Measurements from ENCODE around the gene ASAP2.
A peak's percentile ranks its signal among the peaks of the same experiment; 100 is the strongest.

Gene ASAP2

DNA sequence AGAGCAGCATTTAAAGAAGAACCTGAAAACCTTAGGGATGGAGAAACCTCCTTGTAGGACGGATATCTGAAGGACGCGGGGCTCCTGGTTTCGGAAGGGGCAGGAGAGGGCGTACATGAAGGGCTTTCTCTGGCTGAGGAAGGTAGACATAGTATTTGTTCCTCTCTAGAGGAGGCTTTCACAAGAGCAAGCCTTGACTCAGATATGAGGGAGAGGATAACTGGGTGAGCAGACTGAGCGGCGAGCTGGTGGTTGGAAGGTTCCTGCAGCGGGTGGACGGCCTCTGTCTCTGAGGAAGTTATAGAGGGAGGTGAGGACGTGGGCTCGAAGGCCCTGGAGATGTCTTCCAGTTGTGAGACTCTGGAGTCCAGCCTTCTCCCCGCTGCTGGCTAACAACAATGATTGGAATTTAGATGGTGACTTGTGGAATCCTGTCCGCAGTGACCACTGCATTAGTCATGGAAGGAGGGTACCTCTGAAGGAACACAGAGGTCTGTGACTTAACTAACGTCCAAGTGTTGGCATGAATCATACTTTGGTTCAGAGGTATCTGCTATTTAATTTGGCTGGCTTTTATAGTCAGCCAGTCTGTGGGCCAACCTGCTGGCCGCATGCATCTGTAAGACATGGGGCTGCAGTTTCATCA, 80.9 kb downstream of the ASAP2 start:
- Histone ChIP-seq H3K9me3 (ENCODE audit: control insufficient read depth in 2 of 2, low read length in 2 of 2) (no peaks in the 10 kb centered on the region), H3K27ac (ENCODE audit: low read length) (no peak overlapping the region), H3K36me3 (ENCODE audit: control insufficient read depth in 2 of 2, insufficient read depth in 2 of 2, low read length in 2 of 2) (no peaks in the 10 kb centered on the region), H3K27me3 (ENCODE audit: control insufficient read depth in 1 of 2, insufficient read depth in 2 of 2, low read length in 2 of 2) (no peaks in the 10 kb centered on the region), H3K9ac (ENCODE audit: low read length in 2 of 2) (no peak overlapping the region), H3K4me1 (ENCODE audit: control insufficient read depth, insufficient read depth, low read length) (peaks cover 8% of the 10 kb centered on the region), H3K4me3 (ENCODE audit: low read length in 2 of 2) (no peak overlapping the region)

DNA sequence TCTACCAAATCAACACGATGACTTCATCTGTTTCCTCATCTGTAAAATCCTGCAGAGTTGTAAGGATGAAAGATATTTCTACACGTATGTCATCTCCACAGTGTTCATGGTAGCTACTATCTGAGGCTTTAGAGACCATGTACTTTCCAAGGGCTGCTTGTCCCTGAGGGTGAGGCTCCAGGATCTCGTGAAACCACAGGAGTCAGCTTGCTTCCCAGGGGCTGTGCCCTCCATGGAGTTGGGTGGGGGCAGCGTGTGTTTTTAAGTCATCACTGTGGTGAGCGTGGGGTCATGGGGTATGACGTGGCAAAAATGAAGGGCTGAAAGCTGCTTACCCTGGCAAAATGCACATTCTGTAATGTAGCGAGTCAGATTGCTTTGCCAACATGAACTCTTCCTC, 81.6 kb downstream of the ASAP2 start:
- Histone ChIP-seq H3K4me1 (ENCODE audit: control insufficient read depth, insufficient read depth, low read length) (peaks cover 8% of the 10 kb centered on the region), H3K27ac (ENCODE audit: low read length) (no peak overlapping the region)

DNA sequence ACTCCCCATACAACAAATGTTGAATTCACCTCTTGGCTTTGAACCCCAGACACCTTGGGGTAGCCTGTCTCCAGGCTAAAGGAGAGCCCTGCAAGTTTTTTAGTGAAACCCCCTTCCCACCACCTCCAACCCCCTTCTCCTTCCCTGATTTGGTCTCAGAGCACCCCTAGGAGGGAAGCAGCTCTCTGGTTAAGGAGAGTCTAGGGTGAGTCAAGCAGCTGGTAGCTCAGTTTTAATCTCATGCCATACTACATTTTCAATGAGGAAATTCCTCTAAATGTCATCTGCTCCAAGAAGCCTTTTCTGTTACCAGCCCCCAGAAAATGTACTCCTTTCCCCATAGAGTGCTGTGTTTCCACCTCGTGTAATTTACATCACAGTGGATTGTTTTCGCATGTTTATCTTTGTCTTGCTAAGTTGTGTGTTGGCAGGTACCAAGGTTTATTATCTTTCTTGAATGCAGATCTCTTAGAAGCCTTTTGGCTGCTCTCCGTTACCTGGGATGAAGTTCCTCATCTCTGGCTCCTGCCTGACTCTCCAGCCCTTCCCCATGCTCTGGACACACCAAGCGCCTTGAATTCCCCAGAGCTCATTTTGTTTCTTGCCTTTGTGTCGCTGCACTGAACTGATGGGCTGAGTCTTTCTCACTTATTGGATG, 82.2 kb downstream of the ASAP2 start:
- Histone ChIP-seq H3K27ac (ENCODE audit: low read length) (no peak overlapping the region), H3K4me3 (ENCODE audit: low read length in 2 of 2) (no peak overlapping the region), H3K9ac (ENCODE audit: low read length in 2 of 2) (no peak overlapping the region)

More for the DNA sequence above, 81.6 kb downstream of the ASAP2 start:
- no peaks in the 10 kb centered on the region for H3K9me3 ChIP-seq (ENCODE audit: control insufficient read depth in 2 of 2, low read length in 2 of 2)
- H3K9ac ChIP-seq (ENCODE audit: low read length in 2 of 2) = no peak overlapping the region
- no peak overlapping the region for H3K4me3 ChIP-seq (ENCODE audit: low read length in 2 of 2)
- H3K36me3 ChIP-seq (ENCODE audit: control insufficient read depth in 2 of 2, insufficient read depth in 2 of 2, low read length in 2 of 2) = no peaks in the 10 kb centered on the region
- H3K27me3 ChIP-seq (ENCODE audit: control insufficient read depth in 1 of 2, insufficient read depth in 2 of 2, low read length in 2 of 2) = no peaks in the 10 kb centered on the region

DNA sequence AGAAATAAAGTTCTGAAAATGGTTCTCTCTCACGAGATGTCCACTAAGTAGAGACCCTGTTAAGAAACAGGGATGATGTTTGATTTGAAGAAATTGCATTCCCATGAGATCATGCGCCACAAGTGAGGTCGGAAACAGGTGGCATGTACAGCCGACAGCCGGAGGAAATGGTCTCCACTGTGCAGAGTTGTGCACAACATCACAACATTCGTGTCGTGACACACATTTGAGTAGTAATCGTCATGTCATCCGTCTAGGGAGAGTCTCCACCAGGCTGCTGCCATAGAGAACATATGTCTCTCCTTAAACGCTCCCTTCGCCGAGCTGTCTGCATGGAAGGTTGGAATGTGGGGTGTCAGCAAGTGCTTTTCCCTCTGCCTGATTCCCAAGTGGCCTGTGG, 84.7 kb downstream of the ASAP2 start:
- H3K4me1 ChIP-seq (ENCODE audit: control insufficient read depth, insufficient read depth, low read length) = peaks cover 5% of the 10 kb centered on the region
- H3K9me3 ChIP-seq (ENCODE audit: control insufficient read depth in 2 of 2, low read length in 2 of 2) = no peaks in the 10 kb centered on the region
- H3K27me3 ChIP-seq (ENCODE audit: control insufficient read depth in 1 of 2, insufficient read depth in 2 of 2, low read length in 2 of 2) = no peaks in the 10 kb centered on the region
- no peak overlapping the region for H3K9ac ChIP-seq (ENCODE audit: low read length in 2 of 2)
- H3K27ac ChIP-seq (ENCODE audit: low read length) = no peak overlapping the region
- H3K4me3 ChIP-seq (ENCODE audit: low read length in 2 of 2) = no peak overlapping the region
- H3K36me3 ChIP-seq (ENCODE audit: control insufficient read depth in 2 of 2, insufficient read depth in 2 of 2, low read length in 2 of 2) = no peaks in the 10 kb centered on the region

More for the DNA sequence above, 82.2 kb downstream of the ASAP2 start:
- peaks cover 8% of the 10 kb centered on the region for H3K4me1 ChIP-seq (ENCODE audit: control insufficient read depth, insufficient read depth, low read length)
- H3K36me3 ChIP-seq (ENCODE audit: control insufficient read depth in 2 of 2, insufficient read depth in 2 of 2, low read length in 2 of 2) = no peaks in the 10 kb centered on the region
- no peaks in the 10 kb centered on the region for H3K27me3 ChIP-seq (ENCODE audit: control insufficient read depth in 1 of 2, insufficient read depth in 2 of 2, low read length in 2 of 2)
- H3K9me3 ChIP-seq (ENCODE audit: control insufficient read depth in 2 of 2, low read length in 2 of 2) = no peaks in the 10 kb centered on the region

DNA sequence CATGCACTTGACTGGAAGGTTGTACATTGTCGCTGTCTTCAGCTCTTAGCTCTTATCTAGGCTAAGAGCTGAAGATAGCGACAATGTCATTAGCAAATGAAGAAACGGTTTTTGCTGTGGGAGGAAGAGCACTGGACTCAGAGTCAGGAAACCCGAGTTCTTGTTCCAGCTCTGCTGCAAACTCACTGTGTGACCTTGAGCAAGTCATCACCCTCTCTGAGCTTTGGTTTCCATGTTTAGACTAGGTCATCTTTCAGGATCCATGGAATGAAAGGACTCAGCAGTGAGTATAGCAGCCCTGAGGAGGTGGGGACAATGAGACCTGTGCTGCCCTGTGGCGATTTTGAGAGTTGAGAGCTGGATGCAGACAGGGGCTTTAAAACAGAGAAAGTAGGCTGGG, 85.3 kb downstream of the ASAP2 start:
- Histone ChIP-seq H3K27ac (ENCODE audit: low read length) (no peak overlapping the region), H3K4me1 (ENCODE audit: control insufficient read depth, insufficient read depth, low read length) (peaks cover 10% of the 10 kb centered on the region), H3K9ac (ENCODE audit: low read length in 2 of 2) (no peak overlapping the region), H3K4me3 (ENCODE audit: low read length in 2 of 2) (no peak overlapping the region), H3K27me3 (ENCODE audit: control insufficient read depth in 1 of 2, insufficient read depth in 2 of 2, low read length in 2 of 2) (no peaks in the 10 kb centered on the region), H3K36me3 (ENCODE audit: control insufficient read depth in 2 of 2, insufficient read depth in 2 of 2, low read length in 2 of 2) (no peaks in the 10 kb centered on the region), H3K9me3 (ENCODE audit: control insufficient read depth in 2 of 2, low read length in 2 of 2) (no peaks in the 10 kb centered on the region)

DNA sequence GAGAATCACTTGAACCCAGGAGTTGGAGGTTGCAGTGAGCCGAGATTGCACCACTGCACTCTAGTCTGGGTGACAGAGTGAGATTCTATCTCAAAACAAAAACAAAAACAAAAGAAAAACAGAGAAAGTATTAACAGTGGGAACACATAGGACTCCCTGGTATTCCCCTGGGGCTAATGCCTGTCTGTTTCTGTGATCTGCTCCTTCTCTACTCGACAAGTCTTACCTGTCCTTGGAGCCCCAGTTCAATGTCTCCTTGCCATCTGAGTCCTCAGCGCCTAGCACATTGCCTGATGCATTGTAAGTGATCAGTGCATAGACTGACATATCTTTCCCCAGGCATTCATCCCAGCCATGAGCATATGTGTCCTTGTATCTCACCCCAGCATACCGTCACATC, 85.8 kb downstream of the ASAP2 start:
- Histone ChIP-seq H3K4me1 (ENCODE audit: control insufficient read depth, insufficient read depth, low read length) (peaks cover 16% of the 10 kb centered on the region), H3K27ac (ENCODE audit: low read length) (no peak overlapping the region), H3K36me3 (ENCODE audit: control insufficient read depth in 2 of 2, insufficient read depth in 2 of 2, low read length in 2 of 2) (no peaks in the 10 kb centered on the region), H3K4me3 (ENCODE audit: low read length in 2 of 2) (no peak overlapping the region), H3K9me3 (ENCODE audit: control insufficient read depth in 2 of 2, low read length in 2 of 2) (no peaks in the 10 kb centered on the region), H3K9ac (ENCODE audit: low read length in 2 of 2) (no peak overlapping the region), H3K27me3 (ENCODE audit: control insufficient read depth in 1 of 2, insufficient read depth in 2 of 2, low read length in 2 of 2) (no peaks in the 10 kb centered on the region)

DNA sequence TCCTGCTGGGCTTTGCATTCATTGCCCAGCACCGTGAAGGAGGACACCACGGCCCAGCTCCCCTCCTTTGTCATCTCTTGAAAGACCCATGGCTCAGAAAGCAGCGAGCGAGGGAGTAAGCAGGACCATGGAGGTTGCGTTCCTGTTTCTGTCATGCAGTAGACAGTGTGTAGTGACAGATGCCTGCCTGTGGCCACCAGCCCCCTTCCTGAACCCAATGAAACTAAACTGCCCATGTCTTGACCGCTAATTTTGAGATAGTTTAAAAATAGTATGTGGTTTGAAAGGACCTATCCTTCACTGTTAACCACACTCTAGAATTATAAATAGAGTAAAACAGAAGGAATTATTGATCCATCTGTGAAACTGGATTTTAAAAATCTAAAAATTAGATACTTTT, 88.2 kb downstream of the ASAP2 start:
- Histone ChIP-seq H3K9ac (ENCODE audit: low read length in 2 of 2) (no peak overlapping the region), H3K36me3 (ENCODE audit: control insufficient read depth in 2 of 2, insufficient read depth in 2 of 2, low read length in 2 of 2) (no peaks in the 10 kb centered on the region), H3K4me3 (ENCODE audit: low read length in 2 of 2) (no peak overlapping the region), H3K27me3 (ENCODE audit: control insufficient read depth in 1 of 2, insufficient read depth in 2 of 2, low read length in 2 of 2) (no peaks in the 10 kb centered on the region), H3K4me1 (ENCODE audit: control insufficient read depth, insufficient read depth, low read length) (peaks cover 30% of the 10 kb centered on the region), H3K27ac (ENCODE audit: low read length) (no peak overlapping the region), H3K9me3 (ENCODE audit: control insufficient read depth in 2 of 2, low read length in 2 of 2) (no peaks in the 10 kb centered on the region)

DNA sequence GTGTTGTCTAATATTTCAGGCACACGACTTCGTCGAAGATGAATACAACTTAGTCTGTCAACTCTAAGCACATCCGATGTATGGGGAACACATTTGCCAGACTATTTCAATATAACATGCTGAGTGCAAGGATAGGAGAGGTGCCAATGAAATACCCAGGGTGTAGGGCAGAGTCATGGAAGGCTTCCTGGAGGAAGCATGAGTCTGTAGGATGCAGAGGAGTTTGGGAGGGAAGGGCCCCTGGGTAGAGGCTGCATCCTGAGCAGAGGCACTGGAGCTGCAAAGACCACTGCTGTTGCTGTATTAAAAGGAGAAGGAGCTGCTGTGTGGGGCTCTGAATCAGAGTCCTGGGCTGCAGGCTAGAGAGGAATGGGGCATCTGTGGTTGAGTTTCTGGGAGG, 89.9 kb downstream of the ASAP2 start:
- Histone ChIP-seq H3K27me3 (ENCODE audit: control insufficient read depth in 1 of 2, insufficient read depth in 2 of 2, low read length in 2 of 2) (no peaks in the 10 kb centered on the region), H3K9me3 (ENCODE audit: control insufficient read depth in 2 of 2, low read length in 2 of 2) (no peaks in the 10 kb centered on the region), H3K4me3 (ENCODE audit: low read length in 2 of 2) (no peak overlapping the region), H3K4me1 (ENCODE audit: control insufficient read depth, insufficient read depth, low read length) (peaks cover 43% of the 10 kb centered on the region), H3K36me3 (ENCODE audit: control insufficient read depth in 2 of 2, insufficient read depth in 2 of 2, low read length in 2 of 2) (no peaks in the 10 kb centered on the region), H3K9ac (ENCODE audit: low read length in 2 of 2) (no peak overlapping the region), H3K27ac (ENCODE audit: low read length) (peak overlapping the region; percentile 76)

DNA sequence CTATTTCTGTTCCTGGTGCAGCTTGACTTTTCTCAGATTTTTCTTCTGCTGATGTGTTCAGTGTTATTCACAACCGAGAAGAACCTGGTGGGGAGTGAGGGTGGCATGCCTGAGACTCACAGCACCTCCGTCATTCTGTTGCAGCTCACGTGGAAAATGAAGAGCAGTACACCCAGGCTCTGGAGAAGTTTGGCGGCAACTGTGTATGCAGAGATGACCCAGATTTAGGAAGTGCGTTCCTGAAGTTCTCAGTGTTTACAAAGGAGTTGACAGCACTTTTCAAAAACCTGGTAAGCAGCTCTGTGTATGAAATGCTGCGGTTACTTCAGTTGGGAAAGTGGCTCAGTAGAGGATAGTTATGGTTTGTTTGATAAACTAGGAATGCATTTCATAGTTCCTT, 90.5 kb downstream of the ASAP2 start:
- Histone ChIP-seq H3K36me3 (ENCODE audit: control insufficient read depth in 2 of 2, insufficient read depth in 2 of 2, low read length in 2 of 2) (no peaks in the 10 kb centered on the region), H3K9me3 (ENCODE audit: control insufficient read depth in 2 of 2, low read length in 2 of 2) (no peaks in the 10 kb centered on the region), H3K27ac (ENCODE audit: low read length) (peak overlapping the region; percentile 76), H3K4me1 (ENCODE audit: control insufficient read depth, insufficient read depth, low read length) (peaks cover 44% of the 10 kb centered on the region), H3K9ac (ENCODE audit: low read length in 2 of 2) (no peak overlapping the region), H3K4me3 (ENCODE audit: low read length in 2 of 2) (peak overlapping the region; percentile 19 to 49), H3K27me3 (ENCODE audit: control insufficient read depth in 1 of 2, insufficient read depth in 2 of 2, low read length in 2 of 2) (no peaks in the 10 kb centered on the region)

DNA sequence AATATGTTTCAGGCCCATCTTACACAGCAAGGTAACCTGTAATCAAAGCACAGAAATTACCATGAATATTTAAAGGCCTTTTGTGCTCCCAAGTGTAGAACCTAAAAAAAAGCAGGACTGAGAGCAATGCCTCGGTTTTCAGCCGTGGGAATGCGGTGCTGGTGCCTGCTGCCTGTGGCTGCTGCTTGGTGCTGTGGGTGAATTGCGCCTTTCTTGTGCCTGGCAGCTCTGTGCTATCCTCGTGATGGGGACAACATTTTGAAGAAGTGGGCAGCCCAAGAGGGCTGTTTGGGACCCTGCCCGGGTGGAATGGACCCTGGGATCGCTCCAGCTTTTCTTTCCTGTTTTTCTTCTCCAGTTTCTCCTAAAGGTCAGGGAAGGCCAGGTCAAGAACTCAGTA, 91.2 kb downstream of the ASAP2 start:
- peaks cover 44% of the 10 kb centered on the region for H3K4me1 ChIP-seq (ENCODE audit: control insufficient read depth, insufficient read depth, low read length)
- H3K36me3 ChIP-seq (ENCODE audit: control insufficient read depth in 2 of 2, insufficient read depth in 2 of 2, low read length in 2 of 2) = no peaks in the 10 kb centered on the region
- no peak overlapping the region for H3K4me3 ChIP-seq (ENCODE audit: low read length in 2 of 2)
- peak overlapping the region; percentile 5 to 26 for H3K9ac ChIP-seq (ENCODE audit: low read length in 2 of 2)
- no peaks in the 10 kb centered on the region for H3K9me3 ChIP-seq (ENCODE audit: control insufficient read depth in 2 of 2, low read length in 2 of 2)
- no peaks in the 10 kb centered on the region for H3K27me3 ChIP-seq (ENCODE audit: control insufficient read depth in 1 of 2, insufficient read depth in 2 of 2, low read length in 2 of 2)
- H3K27ac ChIP-seq (ENCODE audit: low read length) = peak overlapping the region; percentile 76

DNA sequence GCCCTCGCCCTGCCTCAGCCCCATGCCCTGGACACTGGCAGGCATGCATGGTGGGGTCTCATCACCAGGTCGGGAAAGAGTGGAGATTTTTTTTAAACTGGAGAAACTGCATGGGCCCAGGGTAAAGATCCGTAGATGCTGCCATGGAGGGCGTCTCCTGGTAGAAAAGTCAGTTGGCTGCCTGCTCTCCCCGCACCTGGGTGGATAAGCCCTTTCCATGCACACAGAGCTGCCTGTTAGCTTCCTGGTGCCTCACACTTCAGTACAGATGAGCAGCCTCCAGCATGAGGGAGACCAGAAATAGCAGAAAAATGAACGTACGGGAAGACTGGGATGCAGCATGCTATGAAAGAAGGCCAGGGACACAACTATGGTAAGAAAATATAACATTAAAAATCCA, 92.0 kb downstream of the ASAP2 start:
- H3K36me3 ChIP-seq (ENCODE audit: control insufficient read depth in 2 of 2, insufficient read depth in 2 of 2, low read length in 2 of 2) = no peaks in the 10 kb centered on the region
- H3K4me1 ChIP-seq (ENCODE audit: control insufficient read depth, insufficient read depth, low read length) = peaks cover 44% of the 10 kb centered on the region
- H3K27me3 ChIP-seq (ENCODE audit: control insufficient read depth in 1 of 2, insufficient read depth in 2 of 2, low read length in 2 of 2) = no peaks in the 10 kb centered on the region
- no peak overlapping the region for H3K4me3 ChIP-seq (ENCODE audit: low read length in 2 of 2)
- peak overlapping the region; percentile 76 for H3K27ac ChIP-seq (ENCODE audit: low read length)
- H3K9me3 ChIP-seq (ENCODE audit: control insufficient read depth in 2 of 2, low read length in 2 of 2) = no peaks in the 10 kb centered on the region
- no peak overlapping the region for H3K9ac ChIP-seq (ENCODE audit: low read length in 2 of 2)

All from stomach smooth muscle (tissue), 2 donors.